Stimulated activated CD4-positive, alpha-beta T cell treated with anti-CD3 and anti-CD28 coated beads, Interleukin-15, amount 100 ng/mL, for 48 hours (primary cell): ENCODE data around the gene RCCD1.
"Not testable (repeated sequence)": the region's sequence is repeated elsewhere in the genome, so short reads cannot be mapped to it uniquely, and the experiment has no call there.

Source experiments
- DNase-seq, 2 donors: peaks; one replicate each; pipeline ENCODE4 v3.0.0-alpha.2; 2020; ENCODE audit warnings: low read depth in 2 of 2

Gene RCCD1

DNA sequence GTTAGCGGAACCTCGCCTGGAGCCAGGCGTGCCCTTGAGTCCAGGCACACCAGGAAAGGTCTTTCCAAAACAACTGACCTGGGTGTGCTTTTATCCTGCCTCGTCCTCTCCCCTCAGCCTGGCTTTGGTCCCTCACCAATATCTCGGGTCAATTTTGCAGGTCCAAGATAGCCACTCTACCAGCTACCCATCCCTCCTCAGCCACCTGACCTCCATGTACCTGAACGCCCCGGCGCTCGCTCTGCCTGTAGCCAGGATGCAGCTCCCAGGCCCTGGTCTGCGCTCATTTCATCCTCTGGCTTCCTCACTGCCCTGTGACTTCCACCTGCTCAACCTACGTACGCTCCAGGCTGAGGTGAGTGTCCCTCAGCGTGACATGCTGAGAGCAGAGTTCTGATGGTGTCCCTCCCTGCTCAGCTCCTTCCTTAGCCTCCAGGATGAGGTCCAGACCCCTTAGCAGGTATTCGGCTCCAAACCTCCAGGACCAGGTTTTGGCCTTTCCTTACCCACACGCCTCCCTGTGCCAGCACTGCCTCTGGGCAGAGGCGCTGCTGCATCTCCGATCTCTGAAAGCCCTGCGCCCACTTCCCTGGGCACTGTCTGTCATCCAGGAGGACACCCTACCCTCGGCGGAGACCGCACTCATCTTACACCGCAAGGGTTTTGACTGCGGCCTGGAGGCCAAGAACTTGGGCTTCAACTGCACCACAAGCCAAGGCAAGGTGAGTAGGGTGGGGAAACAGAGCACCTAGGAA is 36.5 kb upstream of the RCCD1 start:
- DNase-seq = no peak

DNA sequence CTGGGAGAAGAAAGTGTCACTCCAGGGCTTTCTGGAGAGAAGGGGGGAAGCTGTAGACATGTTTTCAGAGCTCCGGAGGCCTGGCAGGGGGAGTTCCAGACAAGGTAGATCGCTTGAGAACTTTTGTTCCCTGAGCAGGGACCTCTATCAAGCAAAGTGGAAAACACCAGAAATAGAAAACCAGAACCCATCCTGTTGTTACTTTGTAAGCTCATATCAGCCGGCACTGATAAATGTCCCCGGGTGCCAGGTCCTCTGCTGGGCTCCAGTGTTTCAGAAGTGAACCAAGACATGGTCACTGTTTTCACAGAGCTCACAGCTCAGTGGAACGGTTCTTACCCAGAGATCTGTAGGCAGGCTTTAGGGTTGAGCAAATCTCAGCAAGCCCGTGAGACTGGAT is 35.8 kb upstream of the RCCD1 start:
- no peak for DNase-seq

DNA sequence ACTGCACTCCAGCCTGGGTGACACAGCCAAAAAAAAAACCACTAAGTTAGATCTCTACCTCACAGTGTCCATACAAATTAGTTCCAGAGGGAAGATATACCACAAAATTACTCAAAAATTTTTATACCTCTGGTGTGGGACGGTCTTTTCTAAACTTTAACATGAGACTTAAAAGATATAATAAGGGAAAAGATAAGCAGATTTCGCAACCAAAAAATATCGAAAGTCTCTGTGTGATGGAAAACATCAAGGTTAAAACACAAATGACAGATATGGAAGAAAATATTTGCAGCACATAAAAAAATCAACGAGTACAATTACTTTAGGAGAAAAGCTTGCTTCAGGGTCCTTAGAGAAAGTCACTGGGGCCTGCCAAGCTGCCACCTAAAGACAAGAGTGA is 32.8 kb upstream of the RCCD1 start:
- no peak for DNase-seq

DNA sequence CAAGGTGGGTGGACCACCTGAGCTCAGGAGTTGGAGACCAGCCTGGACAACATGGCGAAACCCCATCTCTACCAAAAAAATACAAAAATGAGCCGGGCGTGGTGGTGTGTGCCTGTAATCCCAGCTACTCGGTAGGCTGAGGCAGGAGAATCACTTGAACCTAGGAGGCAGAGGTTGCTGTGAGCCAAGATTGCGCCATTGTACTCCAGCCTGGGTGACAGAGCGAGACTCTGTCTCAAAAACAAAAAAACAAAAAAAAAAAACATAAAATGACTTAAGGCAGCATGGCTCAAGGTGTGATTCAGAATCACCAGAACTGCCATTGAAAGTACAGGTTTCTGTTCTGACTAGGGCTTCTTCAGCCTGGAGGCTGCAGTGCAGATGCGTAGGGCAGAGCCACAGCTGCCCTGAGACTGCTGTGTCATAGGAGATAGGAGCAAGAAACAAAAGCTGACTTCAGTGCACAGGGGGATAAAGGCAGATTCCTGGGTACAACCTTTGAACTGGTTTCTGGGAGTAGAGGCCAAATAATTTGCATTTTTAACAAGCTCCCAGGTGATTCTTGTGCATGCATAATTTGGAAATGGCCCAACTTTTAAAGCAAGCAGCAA is 31.9 kb upstream of the RCCD1 start:
- DNase-seq = peak in 1 of 2 donors; percentile 35

DNA sequence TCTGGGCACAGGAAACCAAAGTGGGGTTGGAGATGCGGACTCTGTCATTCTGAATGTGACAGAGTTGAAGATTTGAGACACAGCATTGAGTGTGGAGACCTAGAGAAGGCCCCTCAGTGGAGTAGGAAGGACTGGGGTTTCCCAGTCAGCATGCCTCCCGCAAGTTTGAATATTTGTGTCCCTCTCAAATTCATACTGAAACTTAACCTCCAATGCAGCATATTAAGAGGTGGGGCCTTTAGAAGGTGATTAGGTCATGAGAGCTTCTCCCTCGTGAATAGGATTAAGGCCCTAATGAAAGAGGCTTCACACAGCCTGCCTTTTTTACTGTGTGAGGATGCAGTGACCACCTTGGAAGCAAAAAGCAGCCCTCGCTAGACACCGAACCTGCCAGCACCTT is 30.3 kb upstream of the RCCD1 start:
- no peak for DNase-seq

DNA sequence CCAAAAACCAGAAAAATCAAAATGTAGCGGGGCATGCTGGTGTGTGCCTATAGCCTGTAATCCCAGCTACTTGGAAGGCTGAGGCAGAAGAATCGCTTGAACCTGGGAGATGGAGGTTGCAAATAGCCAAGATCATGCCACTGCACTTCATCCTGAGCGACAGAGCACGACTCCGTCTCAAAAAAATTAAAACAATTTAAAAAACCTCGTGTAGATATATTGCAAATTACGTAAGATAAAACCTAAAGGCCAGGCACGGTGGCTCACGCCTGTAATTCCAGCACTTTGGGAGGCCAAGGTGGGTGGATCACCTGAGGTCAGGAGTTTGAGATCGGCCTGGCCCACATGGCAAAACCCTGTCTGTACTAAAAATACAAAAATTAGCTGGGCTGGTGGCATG is 27.9 kb upstream of the RCCD1 start:
- not testable (repeated sequence) for DNase-seq

DNA sequence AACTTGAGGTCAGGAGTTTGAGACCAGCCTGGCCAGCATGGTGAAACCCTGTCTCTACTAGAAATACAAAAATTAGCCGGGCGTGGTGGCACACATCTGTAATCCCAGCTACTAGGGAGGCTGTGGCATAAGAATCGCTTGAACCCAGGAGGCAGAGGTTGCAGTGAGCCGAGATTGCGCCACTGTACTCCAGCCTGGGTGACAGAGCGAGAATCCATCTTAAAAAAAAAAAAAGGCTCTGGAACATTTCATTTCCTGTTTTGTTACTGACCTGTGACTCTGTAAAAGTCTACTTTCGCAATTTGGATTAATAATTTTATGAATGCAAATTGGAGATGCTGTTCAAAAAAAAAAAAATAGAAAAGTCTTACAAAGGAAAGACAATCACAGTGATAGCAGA is 26.6 kb upstream of the RCCD1 start:
- DNase-seq = not testable (repeated sequence)

DNA sequence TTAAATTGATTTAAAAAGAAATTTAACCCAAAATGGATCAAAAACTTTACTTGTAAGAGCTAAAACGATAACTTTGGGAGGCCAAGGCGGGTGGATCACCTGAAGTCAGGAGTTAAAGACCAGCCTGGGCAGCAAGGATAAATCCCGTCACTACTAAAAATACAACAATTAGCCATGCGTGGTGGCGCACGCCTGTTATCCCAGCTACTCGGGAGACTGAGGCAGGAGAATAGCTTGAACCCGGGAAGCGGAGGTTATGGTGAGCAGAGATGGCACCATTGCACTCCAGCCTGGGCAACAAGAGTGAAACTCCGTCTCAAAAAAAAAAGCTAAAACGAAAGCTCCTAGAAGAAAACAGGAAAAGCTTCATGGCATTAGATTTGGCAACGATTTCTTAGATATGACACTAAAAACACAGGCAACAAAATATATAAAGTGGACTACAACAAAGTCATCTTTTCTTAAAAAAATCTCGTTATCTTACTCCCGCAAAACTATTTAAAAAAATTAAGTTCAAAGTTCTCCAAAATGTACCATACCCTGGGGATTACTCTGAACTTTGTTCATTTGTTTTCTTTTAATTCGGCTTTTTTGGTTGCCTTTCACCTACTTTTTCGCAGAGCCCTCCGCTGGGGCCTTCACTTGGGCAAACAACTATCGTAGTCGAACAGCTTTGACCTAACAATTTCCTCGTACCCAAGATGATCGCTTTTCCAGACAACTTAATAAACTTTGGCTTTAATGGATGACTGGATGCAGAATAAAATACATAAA is 25.3 kb upstream of the RCCD1 start:
- DNase-seq = no peak

DNA sequence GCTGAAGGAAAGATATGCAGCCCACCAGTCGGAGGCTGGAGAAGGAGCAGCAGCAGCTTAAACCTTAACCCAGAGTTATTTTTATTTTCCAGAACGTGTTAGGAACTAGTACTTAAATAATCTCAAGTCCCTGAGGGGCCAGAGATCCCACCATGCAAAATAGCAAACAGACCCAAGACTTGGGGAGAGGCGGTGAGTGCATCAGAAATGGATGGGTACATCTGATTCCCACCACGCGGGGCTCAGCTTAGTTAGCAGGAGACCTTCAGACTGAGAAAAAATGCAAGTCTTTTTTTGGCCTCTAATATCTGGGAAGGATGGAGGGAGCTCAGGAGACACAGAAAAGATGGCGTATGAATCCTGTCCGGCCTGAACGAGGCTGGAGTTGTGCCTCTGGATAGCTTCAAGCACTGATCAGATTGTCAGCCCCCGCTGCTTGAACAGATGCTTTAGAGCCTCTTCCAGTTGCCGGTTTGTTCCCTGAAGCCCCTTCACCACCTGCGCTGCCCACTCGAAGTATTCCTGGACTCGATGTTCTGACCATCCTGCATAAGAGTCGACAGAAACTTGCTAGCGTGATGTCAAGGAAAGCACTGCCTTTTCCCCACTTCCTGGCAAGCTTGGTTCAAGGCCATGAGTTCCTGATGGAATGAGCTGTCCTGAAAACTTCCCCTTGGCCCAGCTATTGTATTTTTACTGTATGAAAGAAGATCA is 23.7 kb upstream of the RCCD1 start:
- DNase-seq = no peak

DNA sequence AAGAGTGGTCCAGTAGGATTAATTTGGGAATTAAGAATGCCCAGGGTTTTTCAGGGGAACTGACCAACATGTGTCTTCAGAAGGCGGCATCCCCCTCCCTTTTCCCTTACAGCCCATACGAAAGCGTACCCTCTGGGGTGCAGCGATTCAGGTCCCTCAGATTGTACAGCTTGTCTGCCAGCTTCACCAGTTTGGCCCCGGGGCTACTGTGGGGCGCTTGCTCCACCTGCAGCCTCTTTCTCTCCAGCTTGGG is 23.2 kb upstream of the RCCD1 start:
- DNase-seq = no peak

DNA sequence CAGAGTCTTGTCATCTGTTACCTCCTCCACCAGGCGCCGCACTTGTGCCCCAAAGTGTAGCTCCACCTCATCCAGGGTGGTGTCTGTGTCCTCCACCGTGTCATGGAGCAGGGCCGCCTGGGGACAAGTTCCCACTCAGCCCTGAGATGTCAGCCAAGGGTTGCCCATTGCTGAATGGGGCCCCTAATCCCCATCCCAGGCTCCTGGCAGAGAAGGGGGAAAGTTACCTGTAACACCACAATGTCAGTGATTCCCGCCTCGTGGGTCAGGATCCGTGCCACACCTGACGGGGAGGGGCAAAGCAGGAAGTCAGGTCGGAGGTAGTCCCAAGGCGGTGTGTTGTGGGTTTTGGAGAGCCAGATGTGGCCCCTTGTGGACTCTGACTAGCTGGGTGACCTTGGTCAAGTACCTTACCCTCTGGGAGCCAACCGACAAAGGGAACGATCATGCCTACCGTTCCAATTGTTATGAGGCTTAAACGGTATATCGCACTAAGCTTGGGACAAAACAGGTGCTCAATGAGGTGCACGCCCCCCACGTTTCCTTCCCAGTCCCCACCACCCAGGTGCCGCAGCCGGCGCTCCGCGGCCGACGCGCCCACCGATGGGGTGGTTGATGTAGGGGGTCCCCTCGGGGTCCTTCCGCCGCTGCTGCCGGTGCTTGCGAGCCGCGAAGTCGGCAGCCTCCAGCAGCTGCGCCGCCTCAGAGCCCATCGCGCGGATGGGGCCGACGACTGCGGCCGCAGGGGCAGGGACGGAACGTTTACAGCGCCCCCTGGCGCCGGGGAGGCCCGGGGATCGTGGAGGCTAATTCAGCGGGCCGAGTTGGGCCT is 22.6 kb upstream of the RCCD1 start, which contains the start of gene HDDC3:
Gene HDDC3, minus strand, starts transcription at position 722 of the 832 bp plus-strand sequence. Its CDS starts 9 bp downstream, at position 713.
- DNase-seq = peak; percentile 82 to 87

DNA sequence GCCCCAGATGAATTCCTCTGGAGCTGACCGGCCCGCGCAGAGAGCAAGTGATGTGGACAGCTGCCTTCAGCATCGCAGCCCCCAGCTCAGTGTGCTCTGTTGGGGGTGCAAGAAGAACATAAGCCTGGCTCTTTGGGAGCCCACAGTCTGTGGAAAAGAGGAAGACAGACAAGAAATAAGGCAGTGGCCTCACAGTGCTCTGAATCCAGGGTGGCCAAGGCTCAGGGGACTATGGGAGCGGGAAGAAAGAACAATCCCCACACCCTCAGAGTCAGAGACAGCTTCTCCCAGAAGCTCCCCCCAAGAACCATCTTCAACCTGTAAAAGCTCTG is 22.1 kb upstream of the RCCD1 start:
- DNase-seq = no peak

DNA sequence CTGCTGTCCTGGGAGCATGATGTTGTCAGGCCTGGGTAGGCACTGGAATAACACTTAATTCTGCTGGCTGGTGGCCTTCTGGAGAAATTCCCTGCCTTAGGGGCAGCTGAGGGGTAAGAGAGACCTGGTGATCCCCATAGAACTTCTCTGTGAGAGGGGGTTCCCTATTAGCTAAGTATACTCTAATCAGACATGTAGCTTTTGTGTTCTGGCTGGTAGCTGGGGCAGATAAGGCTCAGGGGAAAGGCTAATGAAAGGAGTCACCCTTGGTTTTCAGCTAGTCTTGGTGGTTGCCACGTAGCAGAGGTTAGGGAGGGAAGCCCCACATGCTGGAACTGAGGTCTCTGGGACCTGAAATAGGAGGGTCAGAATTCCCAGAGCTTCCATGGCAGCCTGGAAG is 21.4 kb upstream of the RCCD1 start:
- DNase-seq = no peak

DNA sequence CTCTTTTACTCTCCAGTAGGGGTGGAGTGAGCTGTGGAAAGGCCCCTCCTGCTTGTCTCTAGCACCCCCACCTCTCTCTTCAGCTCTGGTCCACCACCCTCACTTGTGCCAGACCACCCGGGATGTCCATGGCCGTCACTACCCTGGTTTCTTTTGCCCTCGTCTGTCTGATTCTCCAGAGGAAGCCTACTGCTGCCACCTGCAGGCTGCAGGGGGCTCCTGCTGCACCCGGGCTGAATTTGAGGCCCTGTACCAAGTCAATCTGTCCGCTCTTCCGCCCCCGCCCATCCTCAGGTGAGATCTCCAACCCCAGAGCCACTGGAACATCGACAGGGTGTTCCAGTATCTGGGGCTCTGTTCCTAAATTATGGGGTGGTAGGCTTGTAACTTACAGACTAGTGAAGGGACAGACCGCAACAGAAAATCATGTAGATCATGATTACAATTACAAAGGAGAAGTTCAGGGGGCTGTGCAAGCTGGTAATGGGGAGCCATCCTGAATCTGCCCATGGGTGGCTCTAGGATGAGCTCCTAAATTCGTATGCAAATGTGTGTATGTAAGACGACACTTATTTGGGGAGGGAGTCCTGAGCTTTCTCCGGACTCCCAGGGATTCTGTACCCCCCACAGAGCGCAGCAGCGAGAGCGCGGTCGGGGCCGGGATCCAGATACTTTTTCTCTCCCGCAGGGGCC is 20.3 kb upstream of the RCCD1 start:
- DNase-seq = peak; percentile 77 to 88

DNA sequence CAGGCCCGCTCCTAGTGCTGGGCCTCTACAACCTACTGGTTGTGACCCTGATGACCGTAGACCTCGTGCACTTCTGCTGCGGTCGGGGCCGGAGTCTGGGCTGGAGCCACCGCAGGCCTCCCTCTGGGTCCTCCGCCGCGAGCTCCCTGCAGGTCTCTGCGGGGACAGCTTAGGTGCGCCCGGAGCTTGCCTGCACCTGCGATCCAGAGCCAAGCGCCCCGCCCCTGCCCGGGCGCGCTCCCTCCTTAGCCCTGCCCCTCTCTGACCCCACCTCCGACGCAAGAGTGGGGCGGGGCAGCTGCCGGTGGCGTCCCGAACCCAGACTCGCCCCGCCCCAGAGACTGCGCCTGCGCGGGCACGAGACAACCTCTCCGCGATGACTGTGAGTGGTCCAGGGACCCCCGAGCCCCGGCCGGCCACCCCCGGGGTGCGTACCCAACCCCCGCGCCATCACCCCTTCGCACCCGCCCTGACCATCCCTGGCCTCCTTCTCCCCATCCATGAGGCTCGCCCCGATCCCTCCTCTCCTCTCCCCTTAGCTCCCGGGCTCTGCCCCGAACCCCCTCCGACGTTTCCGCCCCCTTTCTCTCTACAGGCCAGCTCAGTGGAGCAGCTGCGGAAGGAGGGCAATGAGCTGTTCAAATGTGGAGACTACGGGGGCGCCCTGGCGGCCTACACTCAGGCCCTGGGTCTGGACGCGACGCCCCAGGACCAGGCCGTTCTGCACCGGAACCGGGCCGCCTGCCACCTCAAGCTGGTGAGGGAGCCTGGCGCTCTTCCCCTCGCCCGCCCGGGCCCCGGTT is 19.5 kb upstream of the RCCD1 start, which contains the start of gene UNC45A:
Gene UNC45A, plus strand, starts transcription at position 337 of the 803 bp plus-strand sequence. Its CDS starts 40 bp downstream, at position 377.
- peak; percentile 88 to 95 for DNase-seq

DNA sequence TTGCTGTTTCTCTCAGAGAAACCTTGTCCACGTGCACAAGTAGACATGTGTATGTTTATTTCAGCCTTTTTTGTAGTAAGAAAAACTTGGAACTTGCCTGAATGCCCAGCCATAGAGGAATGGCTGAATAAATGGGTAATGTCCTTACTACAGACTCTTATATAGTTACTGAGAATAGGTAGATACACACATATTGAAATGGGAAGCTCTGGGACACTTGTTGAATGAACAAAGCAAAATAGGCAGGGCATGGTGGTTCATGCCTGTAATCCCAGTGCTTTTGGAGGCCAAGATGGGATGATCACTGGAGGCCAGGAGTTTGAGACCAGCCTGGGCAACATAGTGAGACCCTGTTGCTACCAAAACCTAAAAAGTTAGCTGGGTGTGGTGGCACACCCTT is 17.9 kb upstream of the RCCD1 start:
- no peak for DNase-seq

DNA sequence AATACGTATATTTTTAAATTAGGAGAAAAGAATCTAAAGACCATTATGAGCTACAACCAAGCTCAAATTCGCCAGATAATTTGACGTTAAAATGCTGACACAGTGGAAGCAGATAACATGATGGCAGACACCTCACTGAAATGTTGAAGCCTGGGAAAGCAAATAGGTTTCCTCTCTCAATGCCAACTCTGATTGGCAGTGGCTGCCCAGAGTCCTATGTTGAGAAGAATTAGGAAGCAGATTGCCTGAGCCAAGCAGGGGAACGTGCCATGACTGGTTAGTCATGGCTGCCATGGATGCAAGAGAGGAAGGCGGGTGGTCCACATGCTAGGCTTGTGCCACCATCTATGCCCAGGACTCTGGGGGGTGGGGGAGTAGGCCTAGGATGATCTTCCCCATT is 16.4 kb upstream of the RCCD1 start:
- DNase-seq = no peak

DNA sequence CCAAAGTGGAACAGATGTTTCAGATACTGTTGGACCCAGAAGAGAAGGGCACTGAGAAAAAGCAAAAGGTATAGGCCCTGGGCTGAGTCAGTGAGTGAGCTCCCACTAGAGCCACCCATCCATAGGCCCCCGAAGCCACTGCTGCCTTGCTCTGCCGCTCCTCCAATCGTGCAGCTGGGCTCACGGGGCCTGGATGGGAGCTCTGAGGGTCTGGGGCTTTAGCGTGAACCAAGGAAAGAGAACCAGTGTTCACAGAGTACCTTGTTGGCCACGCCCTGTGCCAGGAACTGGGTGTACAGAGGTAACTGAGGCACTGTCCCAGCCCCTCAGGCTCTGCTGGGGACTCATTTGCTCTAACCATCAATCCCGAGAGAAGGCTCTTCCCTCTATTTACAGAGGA is 14.9 kb upstream of the RCCD1 start:
- no peak for DNase-seq

DNA sequence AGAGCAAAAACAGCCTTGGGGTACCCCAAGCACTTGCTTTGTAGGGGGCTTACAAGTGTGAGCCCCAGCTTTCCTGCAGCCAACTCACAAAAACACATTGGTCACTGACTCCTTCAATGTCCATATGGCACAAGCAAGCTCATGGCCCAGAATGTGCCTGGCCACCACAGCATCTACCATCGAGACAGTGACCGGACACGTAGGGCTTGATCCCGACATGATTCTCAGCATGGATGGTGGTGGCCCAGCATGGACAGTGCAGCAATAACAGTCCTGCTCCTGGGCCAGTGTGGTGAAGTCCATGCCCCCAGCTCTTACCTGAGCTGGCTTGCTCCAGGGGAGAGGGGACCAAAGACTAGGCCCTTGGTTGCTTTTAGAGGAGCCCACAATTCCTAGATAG is 13.6 kb upstream of the RCCD1 start:
- no peak for DNase-seq
